Activated T-cell treated with anti-CD3 and anti-CD28 coated beads, Interleukin-2, amount 50 U/mL, for 24 hours (primary cell): ENCODE results near the gene ERO1B.

Source experiments
- DNase-seq: peaks from one replicate; pipeline ENCODE4 v3.0.0-alpha.2; 2020
- H3K27ac Mint-ChIP-seq: 2 replicates; pipeline ENCODE4 v1.8.0; 2020; ENCODE audit warnings: mild to moderate bottlenecking, mixed read lengths
- H3K27me3 Mint-ChIP-seq: 2 replicates; pipeline ENCODE4 v1.8.0; 2020; ENCODE audit warnings: mixed read lengths
- H3K36me3 Mint-ChIP-seq: 2 replicates; pipeline ENCODE4 v1.8.0; 2020; ENCODE audit warnings: low read depth, mixed read lengths
- H3K4me1 Mint-ChIP-seq: 2 replicates; pipeline ENCODE4 v1.8.0; 2020; ENCODE audit warnings: low read depth, mixed read lengths
- H3K4me3 Mint-ChIP-seq: 2 replicates; pipeline ENCODE4 v1.8.0; 2020; ENCODE audit warnings: mild to moderate bottlenecking, moderate library complexity, mixed read lengths
- H3K9me3 Mint-ChIP-seq: 2 replicates; pipeline ENCODE4 v1.8.0; 2020; ENCODE audit warnings: mixed read lengths

ERO1B gene

DNA sequence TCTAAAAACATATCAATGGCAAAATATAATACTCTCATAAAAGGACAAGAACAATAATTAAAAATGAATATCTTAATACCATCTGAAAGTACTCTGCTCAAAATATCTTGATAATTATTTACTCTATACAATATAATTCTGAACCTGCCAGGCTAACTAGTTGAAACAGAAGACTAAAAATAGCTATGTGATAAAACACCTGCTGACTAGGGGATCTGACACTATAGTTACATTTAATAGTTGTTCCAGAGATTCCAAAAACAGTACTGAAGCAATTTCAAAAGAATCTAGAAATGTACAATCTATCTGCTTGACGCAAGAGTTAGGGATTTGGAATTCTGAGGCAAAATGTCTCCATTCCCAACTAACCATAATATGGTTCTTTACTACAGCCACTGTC lies 30.2 kb downstream of the ERO1B start:
- H3K9me3 Mint-ChIP-seq = no peaks in the 10 kb centered on the region
- no peaks in the 10 kb centered on the region for H3K27me3 Mint-ChIP-seq
- H3K4me1 Mint-ChIP-seq = no peaks in the 10 kb centered on the region
- H3K27ac Mint-ChIP-seq = no peak overlapping the region
- no peak overlapping the region for H3K4me3 Mint-ChIP-seq
- peaks cover 25% of the 10 kb centered on the region for H3K36me3 Mint-ChIP-seq
- DNase-seq = no peak

DNA sequence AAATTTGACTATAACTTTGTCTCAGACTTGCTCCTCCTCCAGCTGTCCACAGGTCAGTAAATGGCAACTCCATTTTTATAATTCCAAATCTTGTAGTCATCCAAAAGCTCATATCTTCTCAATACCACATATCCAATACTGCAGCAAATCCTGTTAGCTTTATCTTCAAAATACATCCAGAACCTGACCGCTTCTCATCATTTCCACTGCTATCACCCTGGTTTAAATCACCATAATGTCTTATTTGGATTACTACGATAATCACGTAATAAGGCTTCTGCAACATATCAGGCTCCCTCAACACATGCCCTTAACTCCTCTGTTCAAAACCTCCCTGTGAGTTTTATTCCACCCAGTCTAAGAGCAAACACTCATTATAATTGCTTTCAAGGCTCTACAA lies 34.5 kb downstream of the ERO1B start:
- Mint-ChIP-seq H3K27ac (no peak overlapping the region), H3K4me1 (no peaks in the 10 kb centered on the region), H3K9me3 (no peaks in the 10 kb centered on the region), H3K27me3 (no peaks in the 10 kb centered on the region), H3K4me3 (no peak overlapping the region), H3K36me3 (peaks cover 31% of the 10 kb centered on the region)
- no peak for DNase-seq

DNA sequence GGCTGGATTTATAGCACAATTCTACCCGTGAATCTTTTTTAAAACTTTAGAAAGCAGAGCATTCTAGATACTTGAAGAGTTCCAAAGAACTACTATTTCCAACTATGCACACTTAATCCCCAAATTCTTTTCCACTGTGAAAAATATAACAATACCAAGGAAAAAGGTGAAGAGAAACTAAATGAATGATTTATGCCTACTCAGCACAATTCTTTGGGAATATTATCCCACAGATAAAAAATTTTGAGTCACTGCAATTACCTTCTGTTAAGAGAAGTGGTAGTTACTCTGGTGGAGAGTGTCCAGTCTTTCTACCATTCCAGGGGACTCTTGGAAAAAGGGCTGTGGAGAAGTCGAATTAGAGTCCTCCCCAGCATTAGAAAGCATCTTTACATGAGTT lies 39.2 kb downstream of the ERO1B start:
- Mint-ChIP-seq H3K4me3 (no peak overlapping the region), H3K4me1 (no peaks in the 10 kb centered on the region), H3K36me3 (peaks cover 24% of the 10 kb centered on the region), H3K27ac (no peak overlapping the region), H3K9me3 (no peaks in the 10 kb centered on the region), H3K27me3 (no peaks in the 10 kb centered on the region)
- DNase-seq = no peak

DNA sequence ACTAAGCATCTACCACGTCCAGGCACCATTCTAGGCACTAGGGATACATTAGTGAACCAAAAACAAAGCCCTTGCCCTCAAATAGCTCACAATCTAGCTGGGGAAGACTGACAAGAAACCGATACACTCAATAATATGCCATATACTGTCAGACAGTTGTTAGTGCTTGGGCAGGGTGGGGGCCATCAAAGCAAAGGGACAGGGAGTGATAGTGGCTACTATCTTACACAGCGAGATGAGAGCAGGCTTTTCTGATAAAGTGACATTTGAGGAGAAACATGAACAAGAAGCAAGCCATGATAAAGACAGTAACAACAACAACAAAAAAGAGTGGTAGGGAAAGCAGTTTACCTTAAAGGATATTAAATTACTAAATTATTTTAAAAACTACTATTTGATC lies 41.1 kb downstream of the ERO1B start:
- Mint-ChIP-seq H3K27me3 (no peaks in the 10 kb centered on the region), H3K4me3 (no peak overlapping the region), H3K9me3 (no peaks in the 10 kb centered on the region), H3K4me1 (no peaks in the 10 kb centered on the region), H3K27ac (no peak overlapping the region), H3K36me3 (peaks cover 28% of the 10 kb centered on the region)
- DNase-seq = no peak

DNA sequence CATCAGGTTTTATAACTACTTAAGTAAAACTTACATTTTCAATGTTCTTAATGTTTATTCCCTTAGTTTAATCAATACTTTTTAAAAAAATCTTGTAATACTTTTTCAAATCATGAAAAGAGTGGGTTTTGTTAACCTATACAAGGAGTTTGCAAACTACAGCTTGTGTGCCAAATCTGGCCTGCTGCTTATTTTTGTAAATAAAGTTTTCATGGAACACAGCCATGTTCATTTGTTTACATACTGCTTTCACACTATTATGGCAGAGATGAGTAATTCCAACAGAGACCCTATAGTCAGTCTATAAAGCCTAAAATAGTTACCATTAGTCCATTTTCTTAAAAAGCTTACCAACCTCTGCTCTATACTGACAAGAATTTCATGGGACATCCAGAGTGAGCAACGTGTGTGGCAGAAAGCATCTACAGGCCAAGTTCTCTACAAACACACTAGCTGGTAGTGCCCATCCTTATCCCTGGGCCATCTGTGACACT lies 42.6 kb downstream of the ERO1B start:
- Mint-ChIP-seq H3K4me3 (no peak overlapping the region), H3K27me3 (no peaks in the 10 kb centered on the region), H3K9me3 (no peaks in the 10 kb centered on the region), H3K4me1 (no peaks in the 10 kb centered on the region), H3K36me3 (peaks cover 35% of the 10 kb centered on the region), H3K27ac (no peak overlapping the region)
- no peak for DNase-seq

DNA sequence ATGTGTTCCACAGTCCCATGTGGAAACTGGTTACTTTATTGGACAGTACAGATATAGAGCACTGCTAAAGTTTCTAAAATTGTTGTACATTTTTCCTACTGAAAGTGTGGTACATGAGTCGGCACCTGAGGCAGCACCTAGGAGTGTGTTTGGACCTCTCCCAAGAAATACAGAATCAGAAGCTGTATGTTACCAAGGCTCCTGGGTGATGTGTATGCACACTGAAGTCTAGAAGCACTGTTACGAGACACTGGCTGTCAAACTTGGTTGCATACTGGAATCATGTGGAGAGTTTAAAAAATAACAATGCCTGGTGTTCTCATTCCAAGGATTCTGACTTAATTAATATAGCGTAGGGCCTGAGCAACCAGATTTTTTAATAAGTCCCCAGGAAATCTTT lies 46.6 kb downstream of the ERO1B start:
- Mint-ChIP-seq H3K27ac (no peak overlapping the region), H3K9me3 (no peaks in the 10 kb centered on the region), H3K4me3 (no peak overlapping the region), H3K36me3 (peaks cover 26% of the 10 kb centered on the region), H3K4me1 (no peaks in the 10 kb centered on the region), H3K27me3 (no peaks in the 10 kb centered on the region)
- DNase-seq = no peak

DNA sequence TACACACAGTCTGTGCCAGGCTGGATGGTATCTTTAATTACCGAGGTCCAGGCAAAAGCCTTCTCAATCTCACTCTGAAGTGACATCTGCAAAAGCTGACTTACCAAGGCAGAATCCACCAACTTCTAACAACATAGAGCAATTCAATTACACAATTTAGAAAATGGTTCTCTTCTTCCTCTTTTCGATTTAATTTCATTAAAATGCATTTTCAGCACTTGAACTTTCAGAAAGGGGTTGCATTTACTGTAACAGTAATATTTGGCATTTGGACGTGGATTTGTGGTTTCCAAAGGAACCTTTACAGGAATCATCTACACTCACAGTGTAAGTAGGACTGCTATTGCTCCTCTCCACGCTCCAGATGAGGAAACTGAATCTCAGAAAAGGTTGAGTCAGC lies 53.3 kb downstream of the ERO1B start:
- Mint-ChIP-seq H3K36me3 (peaks cover 43% of the 10 kb centered on the region), H3K4me1 (no peaks in the 10 kb centered on the region), H3K9me3 (no peaks in the 10 kb centered on the region), H3K27ac (no peak overlapping the region), H3K4me3 (no peak overlapping the region), H3K27me3 (no peaks in the 10 kb centered on the region)
- DNase-seq = no peak

DNA sequence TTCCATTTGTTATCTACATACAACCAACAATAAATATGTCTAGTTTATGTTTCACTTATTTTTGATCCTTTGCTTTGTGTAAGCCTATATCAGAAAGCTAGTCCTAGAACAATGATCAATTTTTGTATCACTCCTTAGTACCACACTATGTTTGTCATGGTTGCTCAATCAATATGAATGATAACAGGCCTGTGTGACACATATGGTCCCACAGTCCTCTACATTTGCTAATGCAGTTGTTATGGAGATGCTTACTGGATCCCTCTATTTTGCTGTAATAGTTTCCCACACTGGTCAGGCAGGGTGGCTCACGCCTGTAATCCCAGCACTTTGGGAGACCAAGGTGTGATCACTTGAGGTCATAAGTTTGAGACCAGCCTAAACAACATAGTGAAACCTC lies 59.1 kb downstream of the ERO1B start:
- Mint-ChIP-seq H3K27me3 (no peaks in the 10 kb centered on the region), H3K27ac (no peak overlapping the region), H3K4me1 (no peaks in the 10 kb centered on the region), H3K4me3 (no peak overlapping the region), H3K36me3 (peaks cover 49% of the 10 kb centered on the region), H3K9me3 (no peaks in the 10 kb centered on the region)
- no peak for DNase-seq

DNA sequence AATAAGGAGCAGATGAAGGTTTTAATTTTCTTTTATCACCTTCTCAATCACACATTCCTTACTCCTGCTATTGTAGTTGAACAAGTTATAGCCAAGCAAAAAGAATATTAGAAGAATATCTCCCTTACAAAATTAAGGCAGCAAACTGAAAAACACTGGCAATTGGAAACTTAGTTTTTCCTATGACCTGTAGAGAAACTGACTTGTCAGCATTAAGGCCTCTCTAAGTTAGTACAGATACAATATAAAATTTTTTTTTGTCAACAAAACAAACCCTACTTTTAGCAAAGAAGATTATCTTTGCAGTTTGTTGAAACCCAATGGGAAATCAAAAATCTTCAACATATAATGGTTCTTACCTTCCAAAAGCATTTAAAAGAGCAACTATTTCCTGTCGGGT lies 61.3 kb downstream of the ERO1B start:
- Mint-ChIP-seq H3K27me3 (no peaks in the 10 kb centered on the region), H3K9me3 (no peaks in the 10 kb centered on the region), H3K4me3 (no peak overlapping the region), H3K27ac (no peak overlapping the region), H3K36me3 (peaks cover 40% of the 10 kb centered on the region), H3K4me1 (no peaks in the 10 kb centered on the region)
- DNase-seq = no peak

DNA sequence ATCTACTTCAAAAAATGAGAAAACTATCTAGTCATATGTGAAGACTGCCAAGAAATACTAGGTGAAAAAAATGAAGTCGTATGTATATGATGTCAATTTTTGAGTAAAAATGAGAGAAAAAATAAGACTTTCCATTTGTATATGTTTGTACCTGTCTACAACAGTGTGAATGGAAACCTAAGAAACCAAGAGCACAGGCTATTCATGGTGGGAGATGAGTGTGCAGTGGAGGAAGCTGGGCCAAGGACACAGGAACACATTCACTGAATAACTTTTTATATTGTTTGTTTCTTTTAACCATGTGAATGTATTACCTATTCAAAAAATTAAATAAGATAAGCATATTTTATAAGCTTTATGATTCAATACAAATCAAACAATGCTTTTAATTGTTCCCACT lies 67.0 kb downstream of the ERO1B start:
- no peak overlapping the region for H3K27ac Mint-ChIP-seq
- peaks cover 5% of the 10 kb centered on the region for H3K4me1 Mint-ChIP-seq
- DNase-seq = no peak
- H3K36me3 Mint-ChIP-seq = peaks cover 43% of the 10 kb centered on the region
- H3K9me3 Mint-ChIP-seq = no peaks in the 10 kb centered on the region
- H3K27me3 Mint-ChIP-seq = no peaks in the 10 kb centered on the region
- H3K4me3 Mint-ChIP-seq = no peak overlapping the region

DNA sequence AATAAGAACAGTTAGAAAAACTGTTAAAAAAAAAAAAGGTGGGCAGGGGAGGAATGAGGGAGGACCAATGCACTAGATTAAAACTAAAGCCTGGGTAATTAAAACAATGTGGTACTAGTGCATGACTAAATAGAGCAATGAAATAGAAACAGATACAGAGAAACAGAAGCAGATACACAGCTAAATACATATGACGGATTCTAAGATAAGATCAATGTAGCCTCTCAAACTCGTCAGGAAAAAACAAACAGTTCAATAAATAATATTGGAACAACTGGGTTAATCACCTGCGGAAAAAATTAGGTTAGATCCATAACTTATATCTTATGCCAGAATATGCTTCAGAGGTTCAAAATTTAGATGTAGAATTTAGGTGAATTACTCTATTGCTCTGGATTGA lies 68.2 kb downstream of the ERO1B start:
- no peak for DNase-seq
- H3K27me3 Mint-ChIP-seq = no peaks in the 10 kb centered on the region
- H3K36me3 Mint-ChIP-seq = peaks cover 45% of the 10 kb centered on the region
- H3K4me3 Mint-ChIP-seq = no peak overlapping the region
- peaks cover 5% of the 10 kb centered on the region for H3K4me1 Mint-ChIP-seq
- H3K9me3 Mint-ChIP-seq = no peaks in the 10 kb centered on the region
- no peak overlapping the region for H3K27ac Mint-ChIP-seq

DNA sequence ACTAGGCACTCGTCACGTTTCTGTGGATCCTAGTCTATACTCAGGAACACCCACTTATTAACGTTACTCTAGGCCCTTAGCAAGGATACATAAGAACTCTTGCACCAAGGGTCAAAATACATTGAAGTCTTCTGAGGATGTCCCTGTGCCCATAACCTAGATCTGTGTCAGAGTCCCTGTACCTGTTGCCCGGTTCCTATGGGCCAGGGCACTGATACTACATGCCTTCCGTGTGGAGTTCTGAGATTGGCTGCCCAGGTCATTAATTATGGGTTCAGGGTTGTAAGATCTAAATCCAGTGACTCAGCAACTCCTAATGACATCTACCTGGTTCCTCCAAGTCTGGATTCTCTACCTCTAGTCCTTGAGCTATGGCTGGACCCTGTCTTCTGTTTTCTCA lies 69.9 kb downstream of the ERO1B start:
- H3K9me3 Mint-ChIP-seq = no peaks in the 10 kb centered on the region
- peaks cover 58% of the 10 kb centered on the region for H3K36me3 Mint-ChIP-seq
- DNase-seq = no peak
- no peak overlapping the region for H3K27ac Mint-ChIP-seq
- H3K4me1 Mint-ChIP-seq = peaks cover 5% of the 10 kb centered on the region
- no peak overlapping the region for H3K4me3 Mint-ChIP-seq
- H3K27me3 Mint-ChIP-seq = no peaks in the 10 kb centered on the region

DNA sequence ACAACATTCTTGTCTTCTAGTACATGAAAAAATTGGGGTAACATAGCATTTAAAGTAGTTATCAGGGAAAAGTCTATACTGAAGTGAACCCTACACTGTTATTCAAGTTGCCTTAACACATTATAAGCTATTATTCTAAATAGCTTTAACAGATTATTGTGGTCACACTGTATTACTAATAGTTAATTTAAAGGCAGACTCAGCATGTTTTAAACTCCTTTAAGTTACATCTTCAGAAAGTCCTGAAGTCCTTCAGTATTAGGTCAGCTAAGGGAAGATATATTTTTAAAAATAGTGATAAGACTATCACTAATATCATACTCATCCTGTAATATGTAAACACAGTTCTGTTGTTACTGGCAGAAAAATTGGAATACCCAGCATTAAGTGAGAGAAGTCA lies 72.0 kb downstream of the ERO1B start:
- Mint-ChIP-seq H3K27ac (no peak overlapping the region), H3K36me3 (peaks cover 65% of the 10 kb centered on the region), H3K4me1 (peaks cover 3% of the 10 kb centered on the region), H3K9me3 (no peaks in the 10 kb centered on the region), H3K27me3 (no peaks in the 10 kb centered on the region), H3K4me3 (no peak overlapping the region)
- DNase-seq = no peak

DNA sequence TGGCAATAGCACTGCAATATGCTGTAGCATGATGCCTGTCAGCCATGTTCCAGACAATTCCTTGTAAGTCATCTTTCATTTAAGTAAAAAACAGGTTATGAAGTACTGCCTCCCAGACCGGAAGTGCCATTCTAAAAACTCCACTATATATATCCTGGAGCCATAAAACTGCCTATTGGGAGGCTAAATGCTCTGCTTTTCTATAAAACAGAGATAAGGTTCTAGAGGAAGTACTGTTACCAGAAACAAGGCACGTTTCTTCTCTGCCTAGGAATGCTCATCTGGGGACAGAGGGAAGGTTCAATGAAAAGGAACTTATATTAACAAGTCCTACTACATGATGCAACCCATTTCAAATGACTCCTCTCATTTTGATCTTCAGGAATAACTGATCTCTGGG lies 72.6 kb downstream of the ERO1B start:
- Mint-ChIP-seq H3K27me3 (no peaks in the 10 kb centered on the region), H3K36me3 (peaks cover 65% of the 10 kb centered on the region), H3K4me3 (no peak overlapping the region), H3K27ac (no peak overlapping the region), H3K9me3 (peaks cover 2% of the 10 kb centered on the region), H3K4me1 (no peaks in the 10 kb centered on the region)
- no peak for DNase-seq

DNA sequence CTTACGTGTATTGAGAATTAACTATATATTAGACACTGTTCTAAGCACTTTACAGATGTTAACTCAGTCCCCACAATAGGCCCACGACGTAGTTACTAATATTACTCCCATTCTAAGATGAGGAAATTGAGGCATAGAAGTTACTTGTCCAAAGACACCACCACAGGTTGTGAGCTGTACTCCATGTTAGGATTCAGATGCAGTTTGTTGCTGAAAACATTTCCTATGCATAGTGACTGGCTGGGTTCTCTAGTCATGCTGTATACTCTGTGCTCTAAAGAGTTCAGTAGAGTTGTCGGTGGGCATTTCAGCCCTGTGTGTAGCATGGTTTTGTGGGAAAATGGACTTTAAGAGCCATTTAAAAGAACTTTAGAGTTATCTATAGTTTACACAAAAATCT lies 74.2 kb downstream of the ERO1B start:
- Mint-ChIP-seq H3K27me3 (no peaks in the 10 kb centered on the region), H3K27ac (no peak overlapping the region), H3K4me1 (no peaks in the 10 kb centered on the region), H3K4me3 (no peak overlapping the region), H3K36me3 (peaks cover 68% of the 10 kb centered on the region), H3K9me3 (peaks cover 15% of the 10 kb centered on the region)
- no peak for DNase-seq

DNA sequence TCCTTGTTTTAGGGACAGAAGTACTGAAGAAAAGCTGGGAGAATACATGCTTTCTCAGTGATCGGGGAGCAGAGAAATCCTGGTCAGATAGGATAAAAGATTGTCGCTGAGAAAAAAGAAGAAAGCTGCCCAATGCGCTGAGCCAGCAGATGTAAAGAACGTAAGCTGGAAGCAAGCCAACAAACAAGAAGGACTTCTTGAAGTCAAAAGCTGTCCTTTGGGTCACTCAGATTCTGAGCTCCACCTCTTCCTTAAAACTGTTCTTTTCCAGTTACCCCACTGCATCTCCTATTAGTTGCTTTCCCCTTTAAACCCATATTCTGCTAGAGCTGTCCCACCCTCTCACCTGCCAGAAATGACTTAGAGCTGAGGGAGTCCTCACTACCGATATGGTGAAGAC lies 74.6 kb downstream of the ERO1B start:
- no peaks in the 10 kb centered on the region for H3K27me3 Mint-ChIP-seq
- no peak overlapping the region for H3K4me3 Mint-ChIP-seq
- peaks cover 19% of the 10 kb centered on the region for H3K9me3 Mint-ChIP-seq
- DNase-seq = no peak
- no peak overlapping the region for H3K27ac Mint-ChIP-seq
- peaks cover 70% of the 10 kb centered on the region for H3K36me3 Mint-ChIP-seq
- no peaks in the 10 kb centered on the region for H3K4me1 Mint-ChIP-seq
